ENCODE data around the gene TMOD3.
A peak's percentile ranks its signal among the peaks of the same experiment; 100 is the strongest.

Gene TMOD3

DNA sequence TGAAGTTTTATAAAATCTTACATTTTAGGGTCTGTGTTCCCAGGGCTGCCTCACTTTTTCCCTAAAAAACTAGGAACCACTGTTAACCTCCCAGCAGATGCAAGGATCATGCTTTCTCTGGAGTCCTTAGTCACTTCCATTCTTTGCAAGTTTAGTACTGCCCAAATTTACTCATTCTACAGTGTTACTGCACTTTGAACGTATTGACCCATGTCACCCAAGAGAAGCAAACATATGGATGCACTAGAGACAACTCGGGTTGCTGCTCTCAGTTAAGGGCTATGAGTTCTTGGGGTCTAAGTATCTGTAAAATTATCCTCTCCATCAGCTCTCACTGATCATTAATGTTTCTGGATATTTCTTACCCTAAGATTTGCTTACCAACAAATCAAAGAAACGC is 83.1 kb downstream of the TMOD3 start:
- DNase-seq: no peak

DNA sequence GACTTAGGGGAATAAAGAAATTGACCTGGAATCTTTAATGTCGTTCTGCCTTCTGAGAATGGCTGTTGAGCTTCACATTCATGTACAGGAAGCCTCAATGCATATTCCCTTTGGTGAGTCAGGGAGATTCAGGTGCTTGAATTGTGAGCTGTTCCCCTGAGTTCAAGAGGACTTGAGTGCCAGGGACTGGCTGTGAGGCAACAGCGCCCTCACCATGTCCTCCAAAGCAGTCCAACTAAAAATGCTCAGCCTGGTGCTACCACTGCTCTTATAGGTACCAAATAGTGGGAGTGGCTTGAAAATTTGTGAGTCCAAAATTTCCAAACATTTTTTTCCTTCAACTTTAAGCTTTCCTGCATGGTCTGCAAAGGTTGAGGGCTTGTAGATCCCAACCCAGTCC is 88.0 kb downstream of the TMOD3 start:
- peak; percentile 89 for DNase-seq

DNA sequence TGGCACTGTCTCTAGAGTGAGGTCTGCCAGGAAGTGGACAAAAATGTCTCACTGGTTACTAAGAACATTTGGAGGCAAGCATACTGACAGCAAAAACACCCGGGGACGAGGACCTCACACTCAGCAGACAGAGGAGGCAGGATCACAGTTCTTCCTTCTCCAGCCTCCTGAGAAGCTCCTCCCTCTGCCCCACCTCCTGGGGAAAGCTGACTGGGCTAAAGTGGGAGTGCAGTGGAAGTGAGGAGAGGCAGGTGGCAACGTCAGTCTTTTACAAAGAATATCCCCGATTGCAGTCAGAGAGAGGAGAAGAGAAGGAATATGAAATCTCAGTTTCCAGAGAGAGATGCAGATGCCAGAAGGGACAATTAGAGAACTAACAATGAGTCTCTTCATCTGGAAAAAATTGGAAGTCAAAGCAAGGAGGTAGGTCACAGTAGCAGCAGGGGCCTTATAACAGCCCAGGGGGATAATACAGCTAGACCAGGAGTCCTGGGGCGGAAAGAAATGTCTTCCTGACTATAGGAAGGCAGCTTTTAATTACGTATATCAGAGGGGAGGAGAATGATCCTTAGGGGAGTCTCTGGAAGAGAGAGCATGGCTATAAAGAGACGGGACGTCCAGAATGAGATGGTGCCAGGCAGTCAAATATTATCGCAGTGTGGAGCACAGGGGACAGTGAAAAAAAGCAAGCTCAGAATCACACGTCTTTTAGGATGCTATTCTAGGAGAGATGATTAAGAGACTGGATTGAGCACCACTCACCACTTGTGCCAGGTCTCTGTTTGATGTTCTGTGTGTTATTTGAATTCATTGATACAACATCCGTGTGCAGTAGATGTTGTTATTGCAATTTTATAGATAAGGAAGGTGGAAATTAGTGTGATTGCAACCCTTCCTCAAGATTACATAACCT is 95.0 kb downstream of the TMOD3 start:
- peak; percentile 4 for DNase-seq

DNA sequence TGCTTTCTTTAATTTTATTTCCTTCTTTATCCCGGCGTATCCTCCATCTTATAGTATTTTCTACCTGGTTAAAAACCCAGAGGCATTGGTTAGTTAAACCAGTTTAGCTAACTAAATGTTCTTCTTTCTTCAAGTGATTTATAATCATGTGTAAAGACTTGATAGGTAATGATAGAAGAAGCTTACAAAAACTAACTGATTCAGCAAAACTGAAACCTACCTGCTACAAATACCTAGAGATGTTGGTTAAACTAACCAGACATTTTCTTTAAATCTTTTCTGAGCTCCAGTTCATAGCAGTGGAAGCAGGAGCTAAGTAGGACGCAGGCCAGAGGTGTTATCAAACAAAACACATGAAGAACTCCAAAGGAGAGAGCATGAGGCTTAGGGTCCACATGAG is 97.4 kb downstream of the TMOD3 start:
- no peak for DNase-seq

DNA sequence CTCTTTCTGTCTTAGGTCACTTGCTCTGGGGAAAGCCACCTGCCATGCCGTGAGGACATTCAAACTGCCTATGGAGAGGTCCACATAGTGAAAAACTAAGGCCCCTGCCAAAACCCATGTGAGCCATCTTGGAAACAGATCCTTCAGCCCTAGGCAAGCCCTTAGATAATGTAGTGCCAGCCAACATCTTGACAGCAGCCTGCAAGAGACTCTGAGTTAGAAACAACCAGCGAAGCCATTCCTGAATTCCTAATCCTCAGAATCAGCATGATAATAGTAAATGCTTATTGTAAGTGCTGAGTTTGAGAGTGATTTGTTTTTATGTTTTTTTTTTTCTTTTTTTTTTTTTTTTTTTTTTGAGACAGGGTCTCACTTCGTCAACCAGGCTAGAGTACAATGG is 101.6 kb downstream of the TMOD3 start:
- DNase-seq: no peak

DNA sequence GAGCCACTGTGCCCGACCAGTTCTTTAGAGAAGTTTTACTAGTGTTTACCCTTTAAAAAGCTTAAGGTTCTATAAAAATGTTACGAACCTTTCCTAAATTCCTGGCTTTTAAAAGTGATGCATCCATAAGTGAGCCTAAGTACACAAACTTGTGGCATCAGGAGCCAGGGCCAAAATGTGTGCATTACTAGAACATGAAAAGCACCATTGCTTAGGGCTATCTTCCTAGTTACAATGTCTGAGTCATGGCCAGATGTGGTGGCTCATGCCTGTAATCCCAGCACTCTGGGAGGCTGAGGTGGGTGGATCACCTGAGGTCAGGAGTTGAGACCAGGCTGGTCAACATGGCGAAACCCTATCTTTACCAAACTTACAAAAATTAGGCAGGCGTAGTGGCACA is 102.2 kb downstream of the TMOD3 start:
- DNase-seq: no peak

DNA sequence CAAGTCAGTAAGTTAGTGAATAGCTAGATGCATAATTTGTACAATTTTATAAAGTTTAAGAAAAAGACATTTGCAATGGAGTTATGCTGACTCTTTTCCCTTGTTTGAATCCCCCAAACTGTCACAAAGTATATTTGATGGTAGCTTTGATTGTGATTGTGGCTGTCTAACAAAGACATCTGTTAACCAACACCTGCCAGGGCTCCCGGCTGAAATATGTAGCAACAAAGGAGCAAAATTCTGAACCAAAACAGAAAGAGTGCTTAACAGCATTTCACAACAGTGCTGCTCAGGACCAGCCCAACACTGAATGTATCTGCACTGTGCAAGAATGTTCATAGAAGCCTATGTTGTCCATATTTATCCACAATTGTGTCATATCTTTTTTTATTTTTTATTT is 102.7 kb downstream of the TMOD3 start:
- no peak for DNase-seq

DNA sequence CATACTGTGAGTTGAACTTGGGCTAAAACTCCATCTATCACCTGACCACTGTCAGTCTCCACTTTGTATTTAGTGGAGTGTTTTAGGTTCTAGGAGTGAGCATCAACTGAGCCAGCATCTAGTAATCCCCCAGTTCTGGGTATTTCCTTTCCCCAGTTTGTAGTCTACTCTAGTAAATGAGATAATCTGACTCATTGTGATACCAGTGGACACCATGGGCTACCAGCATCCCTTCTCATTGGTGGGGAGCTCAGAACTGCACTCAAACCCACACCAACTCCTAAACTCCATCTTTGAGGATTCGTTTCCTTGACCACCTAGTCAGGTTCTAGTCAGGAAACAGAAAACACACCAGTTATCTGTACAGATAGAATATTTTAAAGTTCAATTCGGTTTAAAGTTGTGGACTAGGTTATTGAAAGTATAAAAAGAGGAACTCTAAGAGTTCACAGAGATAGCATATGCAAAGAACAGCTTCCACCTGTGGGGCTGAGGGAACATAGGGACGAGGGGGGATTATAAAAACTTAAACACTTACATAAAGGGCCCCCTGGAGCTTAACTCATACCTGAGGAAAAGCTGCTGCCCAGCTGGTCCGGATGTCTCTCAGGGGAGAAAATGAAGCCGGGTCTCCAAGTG is 106.1 kb downstream of the TMOD3 start:
- no peak for DNase-seq

DNA sequence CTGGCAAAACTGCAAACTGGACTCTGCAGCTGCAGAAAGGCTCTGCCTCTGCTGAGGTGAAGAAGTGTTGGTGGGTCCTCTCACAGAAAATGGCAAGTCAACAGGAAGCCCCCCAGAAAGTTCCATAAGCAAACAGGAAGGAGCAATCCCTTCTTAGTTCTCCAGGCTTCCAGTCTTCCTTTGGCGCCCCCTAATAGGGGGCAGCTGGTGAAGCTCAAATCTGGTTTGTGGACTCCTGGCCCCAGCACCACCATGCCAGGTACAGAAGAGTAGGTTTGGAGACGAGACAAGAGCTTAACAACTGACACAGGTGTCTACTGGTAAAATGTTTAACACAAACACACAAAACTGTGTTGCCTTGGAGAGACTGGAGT is 106.6 kb downstream of the TMOD3 start:
- DNase-seq: no peak

DNA sequence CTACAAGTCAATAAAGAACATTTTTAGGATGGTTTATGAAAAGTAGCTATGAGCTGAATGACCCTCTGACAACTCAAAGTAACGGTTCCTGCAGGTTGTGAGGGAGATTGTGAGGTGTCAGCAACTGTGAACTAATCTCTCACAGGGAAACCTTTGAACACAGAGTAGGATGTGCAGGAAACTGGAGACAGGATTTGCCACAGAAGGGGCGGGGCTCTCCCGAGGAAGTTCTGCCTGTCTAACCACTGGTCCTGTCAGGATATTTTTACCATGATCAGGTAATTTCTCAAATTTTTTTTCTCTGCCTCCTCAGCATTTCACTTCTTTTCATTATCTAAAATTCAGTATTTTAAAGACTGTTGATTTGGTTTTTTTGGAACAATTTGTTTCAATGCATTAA is 108.8 kb downstream of the TMOD3 start:
- DNase-seq: no peak

DNA sequence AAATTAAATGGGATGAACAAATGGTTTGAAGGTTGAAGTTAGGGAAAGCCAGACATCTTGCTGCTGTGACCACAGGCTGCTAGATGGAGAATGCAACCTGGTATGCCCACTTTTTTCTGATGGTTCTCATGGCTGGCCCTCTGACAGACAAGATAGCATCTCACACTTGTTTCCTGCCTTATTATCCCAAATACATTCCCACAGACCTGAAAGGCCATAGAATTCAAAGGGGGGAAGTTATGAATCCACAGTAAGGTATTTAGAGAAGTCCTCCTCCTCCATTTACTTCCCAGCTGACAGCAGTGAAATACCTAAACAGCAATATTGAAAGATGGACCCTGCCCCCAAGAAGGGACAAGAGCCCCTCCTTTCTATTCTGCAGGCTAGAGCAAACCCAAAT is 109.8 kb downstream of the TMOD3 start:
- no peak for DNase-seq

DNA sequence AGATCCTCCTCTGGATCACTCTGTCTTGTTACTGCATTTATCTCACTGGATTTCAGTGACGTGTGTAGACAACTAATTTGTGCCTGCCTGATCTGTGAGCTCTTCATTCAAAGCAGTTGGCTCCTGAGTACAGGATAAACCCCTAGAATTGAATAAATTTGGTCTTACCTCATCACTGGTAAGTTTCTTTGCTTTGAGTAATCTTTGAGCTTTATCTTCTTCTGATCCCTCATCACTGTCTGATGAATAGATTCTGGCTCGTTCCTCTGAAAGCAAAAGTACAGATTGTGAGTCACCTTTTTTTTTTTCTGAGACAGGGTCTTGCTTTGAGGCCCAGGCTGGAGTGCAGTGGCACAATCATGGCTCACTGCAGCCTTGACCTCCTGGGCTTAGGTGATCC is 117.7 kb downstream of the TMOD3 start:
- no peak for DNase-seq

DNA sequence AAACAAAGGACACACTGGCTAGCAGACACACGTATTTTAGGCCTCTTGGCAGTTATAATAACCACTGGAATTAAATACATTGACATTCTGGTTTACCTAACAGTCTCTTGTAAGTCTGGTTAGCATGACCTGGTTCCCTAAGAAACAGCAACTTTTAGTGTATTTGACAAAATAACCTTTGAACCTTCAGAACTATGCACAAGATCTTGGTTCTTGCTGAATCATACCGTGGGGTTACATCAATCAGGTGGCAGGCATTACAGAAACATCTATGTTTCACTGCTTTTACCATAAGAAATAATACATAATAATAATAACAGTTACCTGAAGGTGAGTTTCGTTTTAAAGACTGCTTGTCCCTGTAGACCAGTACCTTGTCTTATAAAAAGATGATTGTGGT is 123.4 kb downstream of the TMOD3 start:
- DNase-seq: no peak

DNA sequence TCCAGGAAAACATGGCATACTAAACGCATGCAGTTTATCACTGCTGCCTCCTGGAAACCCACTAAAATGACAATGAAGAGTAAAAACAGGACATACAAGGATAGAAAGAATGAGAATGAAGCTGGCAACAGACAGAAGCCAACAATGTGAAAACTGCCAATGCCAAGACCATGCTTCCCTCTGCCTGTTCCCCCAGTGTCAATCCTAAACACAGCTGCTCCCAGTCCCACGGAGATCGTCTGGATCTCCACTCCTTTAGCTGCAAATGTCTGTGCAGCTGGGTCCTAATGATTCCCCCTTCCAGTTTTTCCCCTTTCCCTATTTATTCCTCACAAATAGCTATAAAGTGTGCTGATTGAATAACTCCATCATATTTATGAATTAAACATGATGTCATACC is 126.1 kb downstream of the TMOD3 start:
- DNase-seq: no peak
